ENCODE results near the gene D2HGDH.

- TF ChIP-seq CTCF (IDR thresholded peaks at IDR 0.05) (no peak), POLR2A (IDR thresholded peaks at IDR 0.05) (no peak)
These were observed 53.7 kb downstream of the D2HGDH start for GRCh38 chr2:241788135-241788534.
